H9 (cell line): ENCODE results near the gene HORMAD1. TPM values are rescaled to one million over a fixed set of nuclear protein-coding genes. Genes with fewer than 3 reads are reported as not detected.
"Not testable (repeated sequence)": the region's sequence is repeated elsewhere in the genome, so short reads cannot be mapped to it uniquely, and the experiment has no call there.

Experiments
- DNase-seq: peaks from one replicate; pipeline ENCODE4 v3.0.0-alpha.2; 2017
- H2AFZ ChIP-seq: one replicate; pipeline ENCODE4 v1.6.1; 2013; ENCODE audit warnings: mild to moderate bottlenecking, low read length, control low read depth, moderate library complexity
- H2AK5ac ChIP-seq: 2 replicates; pipeline ENCODE4 v1.6.1; 2013; ENCODE audit warnings: low read length, control low read depth, mixed read lengths; ENCODE audit not compliant: insufficient read length
- H2BK120ac ChIP-seq: one replicate; pipeline ENCODE4 v1.6.1; 2013; ENCODE audit warnings: low read depth, mild to moderate bottlenecking, low read length, control low read depth, inconsistent platforms; ENCODE audit not compliant: poor library complexity, severe bottlenecking
- H2BK12ac ChIP-seq: 2 replicates; pipeline ENCODE4 v1.6.1; 2013; ENCODE audit warnings: low read length, control low read depth, mixed read lengths, low read depth; ENCODE audit not compliant: insufficient read length
- H2BK15ac ChIP-seq: 2 replicates; pipeline ENCODE4 v1.6.1; 2013; ENCODE audit warnings: low read depth, low read length, control low read depth
- H2BK20ac ChIP-seq: one replicate; pipeline ENCODE4 v1.6.1; 2013; ENCODE audit warnings: low read depth, mild to moderate bottlenecking, low read length, control low read depth, inconsistent platforms; ENCODE audit not compliant: poor library complexity, severe bottlenecking
- H2BK5ac ChIP-seq: 2 replicates; pipeline ENCODE4 v1.6.1; 2013; ENCODE audit warnings: low read length, control low read depth, mixed read lengths; ENCODE audit not compliant: insufficient read length
- H3K14ac ChIP-seq: 2 replicates; pipeline ENCODE4 v1.6.1; 2013; ENCODE audit warnings: low read length, control low read depth; ENCODE audit not compliant: insufficient read depth
- H3K18ac ChIP-seq: 2 replicates; pipeline ENCODE4 v1.6.1; 2013; ENCODE audit warnings: low read depth, mild to moderate bottlenecking, mixed read lengths, low read length, control low read depth; ENCODE audit not compliant: insufficient read length
- H3K23ac ChIP-seq: 2 replicates; pipeline ENCODE4 v1.6.1; 2013; ENCODE audit warnings: low read length, control low read depth, mixed read lengths, low read depth; ENCODE audit not compliant: insufficient read length
- H3K23me2 ChIP-seq: 2 replicates; pipeline ENCODE4 v1.6.1; 2013; ENCODE audit warnings: low read depth, mild to moderate bottlenecking, mixed read lengths, low read length, control low read depth; ENCODE audit not compliant: insufficient read length, poor library complexity, severe bottlenecking
- H3K27ac ChIP-seq: 2 replicates; pipeline ENCODE4 v1.5.1; 2013; ENCODE audit warnings: low read length, control low read depth, mixed read lengths, low read depth; ENCODE audit not compliant: insufficient read length
- H3K27me3 ChIP-seq: 2 replicates; pipeline ENCODE4 v1.6.1; 2013; ENCODE audit warnings: low read length, control low read depth, inconsistent platforms; ENCODE audit not compliant: insufficient read depth
- H3K4ac ChIP-seq: 2 replicates; pipeline ENCODE4 v1.6.1; 2013; ENCODE audit warnings: low read depth, mild to moderate bottlenecking, control low read depth, inconsistent platforms, low read length, moderate library complexity
- H3K4me1 ChIP-seq: 2 replicates; pipeline ENCODE4 v1.6.1; 2013; ENCODE audit warnings: low read length, control low read depth, inconsistent platforms; ENCODE audit not compliant: insufficient read depth
- H3K4me2 ChIP-seq: 2 replicates; pipeline ENCODE4 v1.6.1; 2013; ENCODE audit warnings: low read length, control low read depth, mixed read lengths; ENCODE audit not compliant: insufficient read length, insufficient read depth
- H3K56ac ChIP-seq: 2 replicates; pipeline ENCODE4 v1.6.1; 2013; ENCODE audit warnings: low read depth, mild to moderate bottlenecking, mixed read lengths, low read length, control low read depth; ENCODE audit not compliant: insufficient read length
- H3K79me1 ChIP-seq: 2 replicates; pipeline ENCODE4 v1.6.1; 2013; ENCODE audit warnings: low read depth, mild to moderate bottlenecking, moderate library complexity, low read length, control low read depth, inconsistent platforms; ENCODE audit not compliant: insufficient read depth, poor library complexity, severe bottlenecking
- H3K79me2 ChIP-seq: 2 replicates; pipeline ENCODE4 v1.6.1; 2013; ENCODE audit warnings: low read length, control low read depth, inconsistent platforms; ENCODE audit not compliant: insufficient read depth
- H3K9ac ChIP-seq: 2 replicates; pipeline ENCODE4 v1.6.1; 2013; ENCODE audit warnings: low read length, control low read depth, mixed read lengths; ENCODE audit not compliant: insufficient read length; ENCODE audit errors: extremely low read depth
- H3K9me3 ChIP-seq: one replicate; pipeline ENCODE4 v1.6.1; 2013; ENCODE audit warnings: low read depth, low read length, inconsistent platforms; ENCODE audit not compliant: control insufficient read depth
- H3T11ph ChIP-seq: one replicate; pipeline ENCODE4 v1.6.1; 2013; ENCODE audit warnings: mild to moderate bottlenecking, low read length, control low read depth, inconsistent platforms
- H4K20me1 ChIP-seq: one replicate; pipeline ENCODE4 v1.6.1; 2013; ENCODE audit not compliant: control insufficient read depth, insufficient read length, insufficient read depth
- H4K5ac ChIP-seq: 2 replicates; pipeline ENCODE4 v1.6.1; 2013; ENCODE audit warnings: low read depth, mild to moderate bottlenecking, mixed read lengths, low read length, control low read depth; ENCODE audit not compliant: insufficient read length
- H4K8ac ChIP-seq: replicated peaks from 2 replicates; pipeline ENCODE4 v1.6.1; 2013; ENCODE audit warnings: low read length, control low read depth, mixed read lengths, low read depth; ENCODE audit not compliant: insufficient read length
- H4K91ac ChIP-seq: 2 replicates; pipeline ENCODE4 v1.6.1; 2013; ENCODE audit warnings: low read depth, mild to moderate bottlenecking, moderate library complexity, mixed read lengths, low read length, control low read depth; ENCODE audit not compliant: insufficient read length
- H3K27ac Mint-ChIP-seq, 3 experiments: 2 replicates in 2 of 3; 3 replicates in 1 of 3; pipeline ENCODE4 v1.8.0; 2020 to 2021; ENCODE audit warnings: mixed read lengths in 3 of 3, mild to moderate bottlenecking in 1 of 3, moderate library complexity in 1 of 3
- H3K27me3 Mint-ChIP-seq: 2 replicates; pipeline ENCODE4 v1.8.0; 2021; ENCODE audit warnings: low read depth, mild to moderate bottlenecking, moderate library complexity, mixed read lengths
- H3K36me3 Mint-ChIP-seq, 3 experiments: 2 replicates in 2 of 3; 3 replicates in 1 of 3; pipeline ENCODE4 v1.8.0; 2020 to 2021; ENCODE audit warnings: low read depth in 3 of 3, mixed read lengths in 3 of 3; ENCODE audit not compliant: insufficient read depth in 1 of 3
- H3K4me1 Mint-ChIP-seq, 2 experiments: 2 replicates each; pipeline ENCODE4 v1.8.0; 2020; ENCODE audit warnings: mixed read lengths in 2 of 2
- H3K4me3 Mint-ChIP-seq, 2 experiments: 2 replicates in 1 of 2; 3 replicates in 1 of 2; pipeline ENCODE4 v1.8.0; 2020 to 2021; ENCODE audit warnings: mild to moderate bottlenecking in 2 of 2, mixed read lengths in 2 of 2, moderate library complexity in 1 of 2
- H3K9me3 Mint-ChIP-seq, 2 experiments: 2 replicates in 1 of 2; 3 replicates in 1 of 2; pipeline ENCODE4 v1.8.0; 2020; ENCODE audit warnings: mild to moderate bottlenecking in 2 of 2, mixed read lengths in 2 of 2, moderate library complexity in 1 of 2
- WGBS: extraction: QIAGEN DNeasy Blood & Tissue Kit; methylation state at CpG from one replicate; pipeline ENCODE4 v1.1.7; 2013; ENCODE audit warnings: missing lambda C conversion rate, low lambda C conversion rate, mixed read lengths; ENCODE audit not compliant: insufficient read length; ENCODE audit errors: extremely low coverage; 5-methylcytosine and 5-hydroxymethylcytosine counted together
- long read RNA-seq: library from polyadenylated mRNA; unstranded; transcript quantifications from one replicate; pipeline ENCODE4 v2.0.0, GENCODE V29; 2020
- total RNA-seq: library from RNA; stranded (reverse); gene quantifications from 2 replicates; pipeline ENCODE4 v1.2.1, GENCODE V29; 2021
- TF ChIP-seq, protein P1 (sequence below): fragments of 200-600 bp; sonication (generic); conservative IDR thresholded peaks from 3 replicates; pipeline ENCODE4 v1.8.0; 2021; ENCODE audit warnings: antibody characterized with exemption, mild to moderate bottlenecking

The HORMAD1 gene, protein sequence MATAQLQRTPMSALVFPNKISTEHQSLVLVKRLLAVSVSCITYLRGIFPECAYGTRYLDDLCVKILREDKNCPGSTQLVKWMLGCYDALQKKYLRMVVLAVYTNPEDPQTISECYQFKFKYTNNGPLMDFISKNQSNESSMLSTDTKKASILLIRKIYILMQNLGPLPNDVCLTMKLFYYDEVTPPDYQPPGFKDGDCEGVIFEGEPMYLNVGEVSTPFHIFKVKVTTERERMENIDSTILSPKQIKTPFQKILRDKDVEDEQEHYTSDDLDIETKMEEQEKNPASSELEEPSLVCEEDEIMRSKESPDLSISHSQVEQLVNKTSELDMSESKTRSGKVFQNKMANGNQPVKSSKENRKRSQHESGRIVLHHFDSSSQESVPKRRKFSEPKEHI
- not detected in 2 replicates for total RNA-seq
- long read RNA-seq = 0 reads

- Histone ChIP-seq H4K20me1 (no peaks in the 10 kb centered on the region), H3K4ac (no peak within 1 kb of the TSS), H4K5ac (no peak within 1 kb of the TSS), H3K9ac (no peak within 1 kb of the TSS), H2AK5ac (no peak within 1 kb of the TSS), H3K4me1 (no peaks in the 10 kb centered on the region), H2BK120ac (no peak within 1 kb of the TSS), H3K4me2 (no peak within 1 kb of the TSS), H2BK5ac (no peak within 1 kb of the TSS), H3K56ac (no peak within 1 kb of the TSS), H3K23me2 (no peaks in the 10 kb centered on the region), H2BK15ac (no peak within 1 kb of the TSS), H3K18ac (no peak within 1 kb of the TSS), H3K27me3 (no peaks in the 10 kb centered on the region), H3K23ac (no peak within 1 kb of the TSS), H3K27ac (no peak within 1 kb of the TSS), H3K14ac (no peak within 1 kb of the TSS), H3K9me3 (no peaks in the 10 kb centered on the region), H3T11ph (no peak within 1 kb of the TSS), H2AFZ (no peak within 1 kb of the TSS), H4K8ac (no peak within 1 kb of the TSS), H3K79me2 (no peaks in the 10 kb centered on the region), H2BK12ac (no peak within 1 kb of the TSS), H2BK20ac (no peak within 1 kb of the TSS), H3K79me1 (no peaks in the 10 kb centered on the region), H4K91ac (no peak within 1 kb of the TSS)
- Mint-ChIP-seq H3K27me3 (no peaks in the 10 kb centered on the region), H3K36me3 (0 out of 7 replicates have a peak, but pooled peaks cover 0 to 1% (median 0%) of the 10 kb centered on the region in 3 experiments), H3K4me3 (no peak within 1 kb of the TSS), H3K9me3 (peaks cover 0 to 6% of the 10 kb centered on the region in 2 experiments; a peak in 1 of 5 replicates), H3K27ac (no peak within 1 kb of the TSS), H3K4me1 (no peaks in the 10 kb centered on the region)
- no peak for DNase-seq
- TF ChIP-seq, protein P1, sequence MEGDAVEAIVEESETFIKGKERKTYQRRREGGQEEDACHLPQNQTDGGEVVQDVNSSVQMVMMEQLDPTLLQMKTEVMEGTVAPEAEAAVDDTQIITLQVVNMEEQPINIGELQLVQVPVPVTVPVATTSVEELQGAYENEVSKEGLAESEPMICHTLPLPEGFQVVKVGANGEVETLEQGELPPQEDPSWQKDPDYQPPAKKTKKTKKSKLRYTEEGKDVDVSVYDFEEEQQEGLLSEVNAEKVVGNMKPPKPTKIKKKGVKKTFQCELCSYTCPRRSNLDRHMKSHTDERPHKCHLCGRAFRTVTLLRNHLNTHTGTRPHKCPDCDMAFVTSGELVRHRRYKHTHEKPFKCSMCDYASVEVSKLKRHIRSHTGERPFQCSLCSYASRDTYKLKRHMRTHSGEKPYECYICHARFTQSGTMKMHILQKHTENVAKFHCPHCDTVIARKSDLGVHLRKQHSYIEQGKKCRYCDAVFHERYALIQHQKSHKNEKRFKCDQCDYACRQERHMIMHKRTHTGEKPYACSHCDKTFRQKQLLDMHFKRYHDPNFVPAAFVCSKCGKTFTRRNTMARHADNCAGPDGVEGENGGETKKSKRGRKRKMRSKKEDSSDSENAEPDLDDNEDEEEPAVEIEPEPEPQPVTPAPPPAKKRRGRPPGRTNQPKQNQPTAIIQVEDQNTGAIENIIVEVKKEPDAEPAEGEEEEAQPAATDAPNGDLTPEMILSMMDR = no peak
- no CpG with 5 or more reads among the region's 24 CpGs for WGBS
These were observed at the start of gene HORMAD1 for GRCh38 chr1:150720703-150721102. Gene HORMAD1 (minus strand): TSS chr1:150720895. CDS start chr1:150719505, 1,390 bp downstream.

GRCh38 chr1:150767704-150768103 lies 47.0 kb upstream of the HORMAD1 start:
- H3K18ac ChIP-seq, H3K23ac ChIP-seq, H3K27ac Mint-ChIP-seq, H3K56ac ChIP-seq, H2AK5ac ChIP-seq, H3K4me2 ChIP-seq, H3K4me1 Mint-ChIP-seq, H3K4me1 ChIP-seq, H4K20me1 ChIP-seq, H3K27ac ChIP-seq, H2BK15ac ChIP-seq, H3T11ph ChIP-seq, H3K27me3 ChIP-seq, H4K91ac ChIP-seq, H3K27me3 Mint-ChIP-seq, H3K79me1 ChIP-seq, H4K5ac ChIP-seq, H3K79me2 ChIP-seq, H3K36me3 Mint-ChIP-seq, H4K8ac ChIP-seq, H2BK5ac ChIP-seq, H3K4ac ChIP-seq, H2BK12ac ChIP-seq, H3K9ac ChIP-seq, H3K14ac ChIP-seq, H2BK20ac ChIP-seq, DNase-seq, H3K4me3 Mint-ChIP-seq, H3K23me2 ChIP-seq, H3K9me3 Mint-ChIP-seq, H3K9me3 ChIP-seq, H2BK120ac ChIP-seq, H2AFZ ChIP-seq: not testable (repeated sequence)
- WGBS = no CpG with 5 or more reads among the region's 1 CpG
